HG03025 (cell line): Measurements from ENCODE around the gene GAGE12J.
"Not testable (repeated sequence)": the region's sequence is repeated elsewhere in the genome, so short reads cannot be mapped to it uniquely, and the experiment has no call there.

Experiments used
- ATAC-seq: cut with Tn5 transposase; IDR thresholded peaks from one replicate; pipeline ENCODE4 v1.9.1; 2021; ENCODE audit warnings: mild to moderate bottlenecking, moderate library complexity; ENCODE audit not compliant: unreplicated experiment, low FRiP score

GAGE12J gene, protein sequence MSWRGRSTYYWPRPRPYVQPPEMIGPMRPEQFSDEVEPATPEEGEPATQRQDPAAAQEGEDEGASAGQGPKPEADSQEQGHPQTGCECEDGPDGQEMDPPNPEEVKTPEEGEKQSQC

GRCh38 chrX:49321737-49322136 is at the start of gene GAGE12J:
TSS of gene GAGE12J (plus strand) at chrX:49322037. CDS start at chrX:49323194, 1,157 bp downstream.
- ATAC-seq, result not testable (repeated sequence)

- no peak for ATAC-seq
These were observed 49.4 kb upstream of the GAGE12J start for GRCh38 chrX:49272421-49272820.

- no peak for ATAC-seq
These were observed 48.6 kb upstream of the GAGE12J start for GRCh38 chrX:49273181-49273727.

DNA sequence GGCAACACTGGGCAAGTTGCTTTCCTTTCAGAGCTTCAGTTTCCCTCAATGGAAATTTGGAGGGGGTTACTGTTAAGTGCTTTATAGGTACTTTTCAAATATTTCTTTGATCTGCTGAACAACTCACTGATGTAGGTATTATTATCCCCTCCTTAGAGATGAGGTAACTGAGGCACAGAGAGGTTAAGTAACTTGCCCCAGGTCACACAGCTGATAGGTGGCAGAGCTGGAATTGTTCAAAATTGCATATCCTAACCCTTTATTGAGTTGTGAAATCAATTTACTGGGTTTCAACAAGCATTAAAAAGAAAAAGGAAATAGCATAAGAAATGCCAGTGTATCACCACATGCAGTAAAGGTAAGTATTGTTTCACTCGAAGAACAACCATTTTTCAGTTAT is 45.6 kb upstream of the GAGE12J start:
- no peak for ATAC-seq

DNA sequence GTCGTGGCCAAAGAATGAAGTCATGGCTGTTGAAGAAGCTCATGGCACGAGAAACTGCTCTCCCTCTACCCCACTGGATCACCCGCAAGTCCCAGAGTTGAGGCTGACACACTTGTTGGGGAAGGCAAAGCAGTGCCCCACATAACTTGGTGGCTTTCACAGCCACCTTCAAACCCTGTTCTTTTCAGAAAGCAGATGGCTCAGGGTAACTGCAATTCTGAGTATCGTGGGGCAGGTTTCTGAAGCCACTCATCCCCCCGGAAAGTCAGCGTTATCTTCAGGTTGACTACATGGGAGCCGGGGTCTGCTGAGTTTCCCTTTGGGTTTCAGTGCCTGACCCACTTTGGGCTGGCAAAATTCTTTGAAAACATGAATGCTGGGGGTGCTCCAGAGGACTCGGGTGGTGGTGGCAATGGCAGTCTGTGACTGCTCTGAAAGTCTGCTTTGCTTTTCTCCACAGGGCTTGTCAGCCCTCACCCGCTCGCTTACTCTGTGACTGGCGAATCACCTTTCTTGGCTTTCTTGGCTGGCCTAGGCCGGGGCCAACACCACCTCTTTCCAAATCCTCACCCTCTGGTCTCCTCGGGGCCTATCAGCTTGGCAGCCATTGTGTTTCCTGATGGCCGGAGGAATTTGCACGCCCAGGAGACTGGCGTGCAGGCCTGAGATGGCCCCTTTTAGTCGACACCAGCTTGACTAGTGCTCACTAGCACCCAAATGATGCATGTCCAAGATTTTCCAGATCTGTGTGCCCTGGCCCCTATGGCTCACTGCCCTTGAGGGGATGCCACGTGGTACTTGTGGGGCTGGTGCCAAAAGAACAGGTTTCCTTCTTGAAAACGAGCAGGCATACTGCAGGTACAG is 44.9 kb upstream of the GAGE12J start:
- no peak for ATAC-seq

DNA sequence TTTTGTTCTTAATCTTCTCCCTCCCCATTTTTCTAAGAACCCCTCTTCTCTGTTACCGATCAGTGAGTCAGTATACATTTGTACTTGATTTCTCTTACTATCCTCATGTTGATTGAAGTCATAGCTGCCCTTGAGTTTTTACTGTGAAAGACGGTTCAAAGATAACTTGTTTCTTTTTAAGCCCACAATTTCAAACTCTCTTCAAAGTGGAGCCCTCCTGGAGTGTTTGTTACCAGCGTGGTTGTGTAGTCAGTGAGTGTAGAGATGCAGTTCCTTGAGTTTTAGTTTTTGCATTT is 44.4 kb upstream of the GAGE12J start:
- no peak for ATAC-seq

- ATAC-seq, result no peak
These were observed 43.8 kb upstream of the GAGE12J start for GRCh38 chrX:49278081-49278480.

DNA sequence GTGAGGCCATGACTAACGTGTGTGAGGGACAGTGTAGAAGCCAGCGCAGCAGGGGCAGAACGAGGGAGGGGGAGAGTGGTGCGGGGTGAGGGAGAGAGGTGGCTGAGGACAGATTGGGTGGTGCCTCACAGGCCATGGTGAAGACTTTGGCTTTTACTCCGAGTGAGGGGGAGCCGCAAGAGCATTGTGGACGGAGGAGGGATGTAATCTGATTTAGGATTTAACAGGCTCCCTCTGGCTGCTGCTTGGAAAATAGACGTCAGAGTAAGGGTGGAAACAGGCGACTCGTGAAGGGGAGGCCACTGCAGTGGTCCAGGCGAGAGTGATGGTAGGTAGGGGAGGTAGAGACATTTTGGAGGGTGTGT is 39.2 kb upstream of the GAGE12J start:
- no peak for ATAC-seq

DNA sequence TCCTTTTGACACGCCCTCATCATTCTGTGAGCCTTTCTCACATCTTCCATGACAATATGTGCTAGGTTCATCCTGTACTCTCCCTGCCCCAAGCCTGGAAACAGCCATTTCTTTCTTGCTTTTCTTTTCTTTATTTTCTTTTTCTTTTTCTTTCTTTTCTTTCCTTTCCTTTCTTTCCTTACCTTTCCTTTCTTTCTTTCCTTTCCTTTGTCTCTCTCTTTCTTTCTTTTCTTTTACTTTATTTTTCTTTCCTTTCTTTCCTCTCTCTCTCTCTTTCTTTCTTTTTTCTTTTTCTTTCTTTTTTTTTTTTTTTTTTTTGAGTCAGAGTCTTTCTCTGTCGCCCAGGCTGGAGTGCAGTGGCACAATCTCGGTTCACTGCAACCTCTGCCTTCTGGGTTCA is 37.6 kb upstream of the GAGE12J start:
- ATAC-seq, result no peak

DNA sequence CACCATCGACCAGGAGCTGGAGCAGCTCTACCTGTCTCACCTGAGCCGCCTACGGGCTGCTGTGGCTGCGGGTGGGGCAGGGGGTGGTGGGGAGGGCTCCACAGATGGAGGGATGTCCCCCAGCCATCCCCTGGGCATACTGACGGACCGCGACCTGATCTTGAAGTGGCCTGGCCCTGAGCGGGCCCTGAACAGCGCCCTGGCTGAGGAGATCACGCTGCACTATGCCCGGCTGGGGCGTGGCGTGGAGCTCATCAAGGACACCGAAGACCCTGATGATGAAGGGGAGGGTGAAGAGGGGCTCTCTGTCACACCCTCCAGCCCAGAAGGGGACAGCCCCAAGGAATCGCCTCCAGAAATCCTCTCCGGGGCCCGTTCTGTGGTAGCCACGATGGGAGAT is 35.7 kb upstream of the GAGE12J start:
- ATAC-seq, result no peak

DNA sequence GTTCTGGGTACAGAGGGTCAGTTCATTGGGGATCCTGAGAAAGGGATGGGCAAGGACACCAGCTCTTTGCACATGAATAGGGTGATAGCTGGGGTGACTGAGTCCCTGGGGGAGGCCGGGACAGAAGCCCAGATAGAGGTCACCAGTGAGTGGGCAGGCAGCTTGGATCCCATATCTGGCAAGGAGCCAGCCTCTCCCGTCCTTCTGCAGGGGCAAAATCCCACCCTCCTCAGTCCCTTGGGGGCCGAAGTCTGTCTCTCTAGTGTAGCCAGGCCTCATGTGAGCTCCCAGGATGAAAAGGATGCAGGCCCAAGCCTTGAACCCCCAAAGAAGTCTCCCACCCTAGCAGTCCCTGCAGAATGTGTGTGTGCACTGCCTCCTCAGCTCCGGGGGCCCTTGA is 35.3 kb upstream of the GAGE12J start:
- no peak for ATAC-seq

DNA sequence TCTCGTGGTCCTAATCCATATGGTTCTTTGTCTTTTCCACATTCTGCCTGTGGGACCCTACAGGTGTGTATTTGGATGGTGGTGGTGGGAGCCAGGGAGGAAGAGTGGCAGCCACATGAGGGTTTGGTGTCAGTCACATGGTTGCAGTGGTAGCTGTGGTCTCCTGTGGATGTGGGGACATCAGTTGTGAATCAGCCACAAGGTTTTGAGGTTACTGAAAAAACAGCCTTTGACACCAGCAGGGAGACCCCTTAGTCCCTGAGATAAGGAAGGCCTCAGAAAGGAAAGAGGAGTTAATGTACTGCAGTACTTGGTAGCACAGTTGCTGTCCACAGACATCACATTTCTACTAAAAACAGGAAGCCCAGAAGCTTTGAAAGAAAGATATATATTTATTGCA is 34.2 kb upstream of the GAGE12J start:
- no peak for ATAC-seq

GRCh38 chrX:49290215-49290614 is 31.6 kb upstream of the GAGE12J start:
- no peak for ATAC-seq

- ATAC-seq, result no peak
These were observed 30.1 kb upstream of the GAGE12J start for GRCh38 chrX:49291615-49292337.

DNA sequence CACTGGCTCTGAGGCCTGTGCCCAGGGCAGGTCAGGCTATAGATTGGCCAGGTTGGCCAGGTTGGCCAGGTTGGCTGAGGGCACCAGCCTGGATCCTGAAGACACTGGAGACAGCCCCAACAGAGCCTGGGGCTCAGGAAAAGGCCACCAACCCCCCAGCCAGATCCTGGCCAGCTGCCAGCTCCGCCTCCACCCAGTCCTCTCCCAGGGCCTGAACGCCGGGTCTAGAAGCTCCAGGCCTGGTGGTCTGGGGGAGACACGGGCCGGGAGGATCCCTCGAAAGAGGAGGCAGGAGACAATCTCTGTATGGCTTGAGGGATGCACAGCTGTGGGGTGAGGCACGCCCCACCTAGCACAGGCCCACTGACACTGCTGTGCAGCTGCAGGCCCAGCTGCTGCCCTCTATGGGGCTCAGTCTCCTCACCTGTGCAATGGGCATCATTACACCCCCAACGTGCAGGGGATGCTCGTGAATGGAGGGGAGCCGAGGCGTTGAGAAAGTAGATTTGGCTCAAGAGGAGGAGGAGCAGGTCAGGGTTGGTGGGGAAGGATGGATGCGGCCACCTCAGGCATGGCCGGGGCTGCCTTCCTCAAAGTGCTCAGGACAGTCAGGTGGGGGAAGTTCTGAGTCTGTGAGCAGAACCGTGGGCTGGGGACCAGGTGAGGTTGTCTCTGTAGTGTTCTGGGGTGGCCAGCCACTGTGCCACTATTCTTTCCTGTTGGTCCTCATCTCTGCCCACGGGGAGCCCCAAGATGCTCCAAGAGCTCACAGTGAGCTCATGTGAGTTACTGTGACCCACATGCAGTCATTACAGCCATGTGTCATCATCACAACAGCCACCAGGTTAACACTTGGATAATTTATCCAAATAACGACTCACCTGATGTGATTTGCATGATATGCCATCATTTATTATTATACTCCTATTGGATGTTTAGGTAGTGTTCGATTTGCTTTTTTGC is 29.2 kb upstream of the GAGE12J start:
- ATAC-seq, result no peak

- ATAC-seq, result not testable (repeated sequence)
These were observed 22.5 kb upstream of the GAGE12J start for GRCh38 chrX:49299293-49299692.

GRCh38 chrX:49300703-49301102 is 21.1 kb upstream of the GAGE12J start:
- no peak for ATAC-seq

- ATAC-seq, result no peak
These were observed 18.5 kb upstream of the GAGE12J start, which contains the start of gene GAGE10 for GRCh38 chrX:49303346-49303745. TSS of gene GAGE10 (plus strand) at chrX:49303646. CDS start at chrX:49304860, 1,214 bp downstream.

GRCh38 chrX:49307775-49308174 is 14.1 kb upstream of the GAGE12J start:
- ATAC-seq, result not testable (repeated sequence)

GRCh38 chrX:49308604-49309269 is 13.1 kb upstream of the GAGE12J start:
- ATAC-seq, result no peak
